DMS153 treated with DMSO at 0.1 percent for 48 hours (cell line): ENCODE measurements around the gene DNAJC3.
"Not testable (repeated sequence)": the region's sequence is repeated elsewhere in the genome, so short reads cannot be mapped to it uniquely, and the experiment has no call there.

Experiments used
- DNase-seq: peaks from one replicate; lab custom pipeline; 2025; ENCODE audit not compliant: unreplicated experiment; lab: John Stamatoyannopoulos, UW

The DNAJC3 gene

DNA sequence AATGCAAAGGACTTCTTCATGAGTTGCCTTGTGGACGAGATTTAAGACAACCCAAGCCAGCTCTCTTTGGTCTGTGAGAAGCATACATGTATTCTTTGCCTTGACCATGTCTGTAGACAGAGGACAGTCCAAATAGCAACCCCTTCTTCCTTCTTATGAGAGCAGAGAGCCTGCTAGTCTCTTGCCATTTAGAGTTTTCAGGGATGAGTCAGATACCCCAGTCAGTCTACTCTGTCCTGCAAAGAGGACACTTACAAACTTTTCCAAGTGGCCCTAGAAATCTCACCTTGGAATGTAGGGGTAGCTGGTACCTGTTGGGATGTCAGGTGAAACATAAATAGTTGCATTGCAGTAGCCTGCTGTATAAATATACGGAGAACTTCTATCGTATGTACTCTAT lies 36.7 kb downstream of the DNAJC3 start:
- no peak for DNase-seq

DNA sequence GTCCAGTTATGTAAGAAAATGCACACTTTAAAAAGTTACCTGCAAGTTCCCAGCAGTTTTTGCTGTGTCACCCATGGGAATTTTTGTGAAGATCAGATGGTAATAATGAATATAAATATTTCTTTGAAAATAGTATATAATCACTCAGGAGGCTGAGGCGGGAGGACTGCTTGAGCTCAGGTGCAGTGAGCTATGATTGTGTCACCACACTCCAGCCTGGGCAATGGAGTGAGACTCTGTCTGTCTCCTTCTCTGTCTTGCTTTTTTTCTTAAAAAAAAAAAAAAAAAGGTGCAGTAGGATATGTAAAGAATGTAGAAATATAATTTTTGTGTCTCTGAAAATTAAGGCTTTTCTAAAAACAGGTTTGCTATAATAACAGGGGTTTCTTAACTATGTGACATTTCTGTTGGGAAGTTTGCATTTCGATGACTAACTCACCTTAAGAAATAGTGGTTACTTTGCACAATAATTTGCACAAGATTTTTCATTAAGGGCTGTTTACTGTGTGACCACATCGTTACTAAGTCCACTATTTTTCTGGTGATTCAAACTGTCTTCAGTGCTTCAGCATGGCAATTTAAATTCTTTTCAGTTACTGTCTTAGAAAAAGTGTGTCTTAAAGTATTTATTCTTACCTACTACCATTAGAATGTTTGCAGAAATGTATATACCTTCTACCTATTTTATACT lies 37.3 kb downstream of the DNAJC3 start:
- no peak for DNase-seq

DNA sequence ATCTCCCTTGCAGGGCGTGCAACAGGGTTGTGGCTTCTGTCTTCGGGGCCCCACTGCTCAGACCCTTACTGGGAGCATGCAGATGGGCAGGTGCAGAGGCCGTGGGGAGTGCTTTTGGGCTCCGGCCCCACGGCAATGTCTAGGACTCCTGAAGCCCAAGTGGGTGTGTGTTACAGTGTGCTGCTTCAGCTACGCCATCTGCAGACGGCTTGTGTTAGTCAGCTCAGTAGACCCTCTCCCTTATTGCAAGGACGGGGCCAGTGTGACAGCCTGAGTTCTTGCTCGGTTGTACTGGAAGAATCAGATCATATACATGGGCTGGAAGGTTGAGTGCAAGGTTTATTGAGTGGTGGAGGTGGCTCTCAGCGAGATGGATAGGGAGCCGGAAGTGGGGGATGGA lies 39.3 kb downstream of the DNAJC3 start:
- DNase-seq, result no peak

DNA sequence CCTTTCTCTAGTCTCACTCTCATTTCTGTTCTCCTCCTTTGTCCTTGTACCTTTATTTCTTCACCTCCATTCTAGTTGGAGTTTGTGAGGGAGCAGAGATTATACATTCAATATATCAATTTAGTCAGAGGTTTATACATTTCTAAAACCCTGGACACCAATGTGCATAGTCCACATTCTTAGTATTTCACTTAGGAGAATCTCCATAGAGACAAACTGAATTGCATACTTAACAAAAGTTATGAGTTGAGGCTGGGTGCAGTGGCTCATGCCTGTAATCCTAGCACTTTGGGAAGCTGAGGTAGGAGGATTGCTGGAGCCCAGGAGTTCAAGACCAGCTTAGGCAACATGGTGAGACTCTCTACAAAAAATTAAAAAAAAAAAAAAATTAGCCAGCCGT lies 45.3 kb downstream of the DNAJC3 start:
- no peak for DNase-seq

DNA sequence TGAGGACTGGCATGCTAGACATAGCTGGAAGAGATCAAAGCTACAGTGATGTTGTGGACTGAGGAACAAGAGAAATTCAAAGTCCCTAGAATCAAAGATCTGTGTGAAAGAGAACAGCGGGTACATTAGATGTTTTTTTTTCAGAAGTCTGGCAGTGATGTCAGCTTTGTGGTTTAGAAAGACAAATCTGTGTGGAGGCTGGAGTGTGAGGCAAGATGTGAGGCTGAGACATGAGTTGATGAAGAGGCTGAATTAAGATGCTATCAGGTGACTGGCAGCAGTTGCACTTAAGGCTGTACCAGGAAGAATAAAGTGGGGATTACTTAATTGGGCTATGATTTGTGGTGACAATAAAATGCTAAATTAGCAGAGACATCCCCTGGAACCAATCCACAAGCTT lies 46.5 kb downstream of the DNAJC3 start:
- DNase-seq, result no peak

DNA sequence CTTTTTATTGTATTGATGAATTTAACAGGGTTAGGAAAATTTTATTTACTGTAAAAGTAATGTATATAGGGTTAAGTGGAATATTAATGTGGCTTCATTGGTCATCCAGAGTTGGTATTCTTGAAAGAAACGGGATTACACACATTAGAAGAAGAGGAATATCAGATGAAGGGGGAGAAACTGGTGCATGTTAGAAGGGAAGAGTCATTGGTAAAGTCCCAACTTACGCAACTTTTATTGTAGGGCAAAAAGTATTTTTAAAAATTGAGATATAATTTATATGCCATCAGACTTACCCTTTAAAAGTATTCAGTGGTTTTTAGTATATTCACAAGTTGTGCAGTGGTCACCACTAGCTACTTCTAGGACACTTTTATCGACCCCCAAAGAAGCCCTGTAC lies 47.3 kb downstream of the DNAJC3 start:
- no peak for DNase-seq

DNA sequence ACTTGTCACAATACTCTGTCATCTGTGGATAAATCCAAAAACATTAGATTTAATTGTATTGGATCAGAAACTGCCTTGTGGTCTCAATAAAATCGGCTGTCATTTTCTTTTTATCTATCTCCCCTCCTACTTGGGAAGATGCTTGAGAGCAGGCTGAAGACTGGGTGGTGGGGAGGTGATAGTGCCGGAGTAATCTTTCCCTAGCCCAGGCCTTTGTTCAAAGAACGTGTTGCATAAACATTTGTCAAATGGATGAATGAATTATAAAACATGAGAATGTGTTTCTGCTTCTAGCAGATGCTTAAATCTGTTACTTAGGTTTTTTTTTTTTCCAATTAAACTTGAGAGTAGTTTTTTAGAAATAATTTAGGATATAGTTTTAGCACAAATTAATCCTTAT lies 49.9 kb downstream of the DNAJC3 start:
- no peak for DNase-seq

DNA sequence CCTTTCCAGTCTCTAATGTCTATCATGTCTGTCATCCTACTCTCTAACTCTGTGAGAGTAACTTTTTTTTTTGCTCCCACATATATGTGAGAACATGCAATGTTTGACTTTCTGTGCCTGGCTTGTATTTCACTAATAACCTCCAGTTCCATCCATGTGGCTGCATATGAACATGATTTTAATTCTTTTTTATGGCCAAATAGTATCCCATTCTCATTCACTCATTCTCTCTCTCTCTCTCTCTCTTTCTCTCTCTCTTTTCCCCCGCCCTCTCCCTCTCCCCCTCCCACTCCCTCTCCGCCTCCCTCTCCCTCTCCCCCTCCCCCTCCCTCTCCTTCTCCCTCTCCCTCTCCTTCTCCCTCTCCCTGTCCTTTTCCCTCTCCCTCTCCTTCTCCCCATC lies 52.0 kb downstream of the DNAJC3 start:
- no peak for DNase-seq

DNA sequence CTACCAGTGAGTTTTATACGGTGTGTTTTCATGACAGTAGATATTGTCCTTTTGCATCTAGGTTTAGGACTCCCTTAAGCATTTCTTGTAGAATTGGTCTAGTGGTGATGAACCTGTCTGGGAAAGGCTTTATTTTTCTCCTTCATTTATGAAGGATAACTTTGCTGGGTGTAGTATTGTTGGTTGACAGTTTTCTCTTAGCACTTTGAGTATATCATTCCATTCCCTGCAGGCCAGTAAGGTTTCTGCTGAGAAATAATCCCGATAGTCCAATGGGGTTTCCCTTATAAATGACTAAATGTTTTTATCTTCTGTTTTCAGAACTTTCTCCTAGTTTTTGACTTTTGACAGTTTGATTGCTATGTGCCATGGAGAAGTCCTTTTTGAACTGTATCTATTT lies 57.2 kb downstream of the DNAJC3 start:
- DNase-seq, result no peak

DNA sequence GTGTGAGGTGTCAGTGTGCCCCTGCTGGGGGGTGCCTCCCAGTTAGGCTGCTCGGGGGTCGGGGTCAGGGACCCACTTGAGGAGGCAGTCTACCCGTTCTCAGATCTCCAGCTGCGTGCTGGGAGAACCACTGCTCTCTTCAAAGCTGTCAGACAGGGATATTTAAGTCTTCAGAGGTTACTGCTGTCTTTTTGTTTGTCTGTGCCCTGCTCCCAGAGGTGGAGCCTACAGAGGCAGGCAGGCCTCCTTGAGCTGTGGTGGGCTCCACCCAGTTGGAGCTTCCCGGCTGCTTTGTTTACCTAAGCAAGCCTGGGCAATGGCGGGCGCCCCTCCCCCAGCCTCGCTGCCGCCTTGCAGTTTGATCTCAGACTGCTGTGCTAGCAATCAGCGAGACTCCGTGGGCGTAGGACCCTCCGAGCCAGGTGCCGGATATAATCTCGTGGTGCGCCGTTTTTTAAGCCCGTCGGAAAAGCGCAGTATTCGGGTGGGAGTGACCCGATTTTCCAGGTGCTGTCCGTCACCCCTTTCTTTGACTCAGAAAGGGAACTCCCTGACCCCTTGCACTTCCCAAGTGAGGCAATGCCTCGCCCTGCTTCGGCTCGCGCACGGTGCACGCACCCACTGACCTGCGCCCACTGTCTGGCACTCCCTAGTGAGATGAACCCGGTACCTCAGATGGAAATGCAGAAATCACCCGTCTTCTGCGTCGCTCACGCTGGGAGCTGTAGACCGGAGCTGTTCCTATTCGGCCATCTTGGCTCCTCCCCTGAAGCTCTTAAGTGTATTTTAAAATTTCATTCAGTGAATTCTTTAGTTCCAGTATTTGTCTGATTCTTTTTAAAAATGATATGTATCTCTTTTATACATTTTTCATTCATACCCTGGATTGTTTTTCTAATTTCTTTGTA lies 63.4 kb downstream of the DNAJC3 start:
- DNase-seq, result not testable (repeated sequence)

DNA sequence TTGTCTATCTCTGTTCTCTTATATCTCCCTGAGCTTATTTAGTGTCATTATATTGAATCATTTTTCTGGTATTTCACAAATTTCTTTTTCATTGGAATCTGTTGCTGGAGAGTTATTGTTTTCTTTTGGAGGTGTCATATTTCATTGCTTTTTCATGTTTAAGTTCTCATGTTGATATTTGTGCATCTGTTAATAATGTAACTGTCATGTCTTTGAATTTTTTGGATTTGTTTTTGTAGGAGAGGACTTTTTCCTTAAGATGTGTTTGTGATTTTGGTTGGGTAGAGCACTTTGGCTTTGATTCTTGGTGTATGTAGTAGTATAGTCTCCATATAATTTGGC lies 64.0 kb downstream of the DNAJC3 start:
- no peak for DNase-seq

DNA sequence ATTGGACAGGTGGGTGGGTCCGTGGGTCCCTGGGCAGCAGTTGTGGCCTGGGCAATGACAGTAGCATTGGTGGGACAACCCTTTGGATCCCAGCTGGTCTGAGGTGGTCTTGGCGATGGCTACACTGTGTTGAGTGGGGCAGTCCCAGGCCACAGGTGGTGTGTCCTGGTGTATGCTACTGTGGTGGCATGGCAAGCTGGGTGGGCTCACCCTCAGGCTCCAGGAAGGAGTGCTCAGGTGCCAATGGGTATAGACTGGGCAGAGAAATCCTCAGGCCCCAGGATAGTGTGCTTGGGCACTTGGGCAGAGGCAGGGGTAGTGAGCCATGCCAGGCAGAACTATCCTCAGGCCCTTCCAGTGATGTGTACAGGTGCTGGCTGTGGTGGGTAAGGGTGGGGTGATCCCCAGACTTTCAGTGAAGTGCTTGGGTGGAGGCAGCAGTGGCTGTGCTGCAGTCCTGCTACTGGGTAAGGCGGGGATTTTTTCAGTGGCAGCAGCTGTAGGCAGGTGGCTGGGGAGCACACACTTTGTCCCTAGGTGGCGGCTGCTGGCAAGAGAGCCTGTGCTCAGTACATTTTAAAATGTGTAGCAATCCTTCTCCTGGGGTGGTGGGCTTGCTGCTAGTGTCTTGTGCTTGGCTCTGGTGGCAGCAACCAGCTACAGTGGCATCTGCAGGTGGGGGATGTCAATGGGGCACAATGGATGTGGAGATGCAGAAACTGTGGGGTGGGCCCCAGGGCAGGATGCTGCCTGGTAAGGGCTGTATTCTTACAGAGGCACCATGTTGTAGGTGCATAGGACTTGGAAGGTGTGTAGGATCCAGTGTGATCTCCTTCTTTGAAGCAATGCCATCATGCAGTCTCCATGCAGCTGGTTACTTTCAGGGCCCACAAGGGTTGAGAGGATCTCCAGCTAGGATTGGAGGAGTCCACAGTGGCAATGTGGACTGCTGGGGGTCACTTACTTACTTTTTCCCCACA lies 64.9 kb downstream of the DNAJC3 start:
- no peak for DNase-seq

DNA sequence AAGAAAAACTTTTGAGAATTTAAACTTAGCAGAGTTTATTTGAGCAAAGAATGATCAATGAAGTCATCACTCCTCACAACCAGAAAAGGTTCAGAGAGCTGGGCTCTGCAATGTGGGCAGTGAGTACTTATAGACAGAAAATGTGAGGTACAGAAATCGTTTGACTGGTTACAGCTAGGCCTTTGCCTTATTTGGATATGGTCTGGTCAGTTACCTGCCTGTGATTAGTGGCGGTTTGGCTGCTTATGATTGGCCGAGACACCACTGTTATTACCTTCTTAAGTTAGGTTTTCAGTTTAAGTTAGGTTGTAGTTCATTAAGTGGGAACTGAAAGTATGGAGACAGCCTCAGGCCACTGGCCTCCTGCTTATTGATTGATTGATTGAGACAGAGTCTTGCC lies 66.3 kb downstream of the DNAJC3 start:
- DNase-seq, result no peak

DNA sequence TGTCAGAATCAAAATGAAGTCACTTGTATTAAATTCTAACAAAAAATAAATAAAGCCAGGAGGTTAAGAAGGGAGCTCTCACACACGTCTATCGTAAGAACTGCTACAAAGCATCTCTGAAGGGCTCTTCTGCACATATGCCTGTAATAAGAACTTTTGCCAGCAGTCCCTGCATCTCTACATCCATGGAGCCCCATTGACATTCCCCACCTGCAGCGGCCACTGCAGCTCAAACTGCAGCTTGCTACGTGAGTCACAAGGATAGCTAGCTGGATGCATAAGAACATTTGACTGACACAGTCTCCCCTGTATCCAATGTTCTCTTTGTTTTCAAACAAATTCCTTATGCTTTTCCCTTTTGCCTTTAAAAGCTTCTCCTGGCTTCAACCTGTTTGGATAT lies 68.3 kb downstream of the DNAJC3 start:
- no peak for DNase-seq

DNA sequence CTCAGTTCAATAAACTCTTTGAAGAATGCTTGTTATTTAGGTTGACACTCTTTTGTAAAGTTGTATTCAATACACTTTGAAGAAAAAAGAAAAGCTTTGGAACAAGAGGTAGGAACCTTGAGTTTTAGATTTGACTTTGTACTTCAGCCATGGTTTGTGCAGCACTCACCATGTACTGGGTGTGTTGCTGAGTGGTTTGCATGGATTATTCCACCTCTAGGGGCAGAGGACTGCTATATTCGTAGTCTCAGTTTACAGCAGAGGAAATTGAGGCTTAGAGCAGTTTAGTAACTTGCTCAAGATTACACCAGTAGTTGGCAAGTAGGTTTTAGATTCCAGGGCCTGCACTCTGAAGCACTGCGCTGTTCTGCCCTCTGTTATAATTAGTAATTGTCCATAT lies 68.8 kb downstream of the DNAJC3 start:
- no peak for DNase-seq

DNA sequence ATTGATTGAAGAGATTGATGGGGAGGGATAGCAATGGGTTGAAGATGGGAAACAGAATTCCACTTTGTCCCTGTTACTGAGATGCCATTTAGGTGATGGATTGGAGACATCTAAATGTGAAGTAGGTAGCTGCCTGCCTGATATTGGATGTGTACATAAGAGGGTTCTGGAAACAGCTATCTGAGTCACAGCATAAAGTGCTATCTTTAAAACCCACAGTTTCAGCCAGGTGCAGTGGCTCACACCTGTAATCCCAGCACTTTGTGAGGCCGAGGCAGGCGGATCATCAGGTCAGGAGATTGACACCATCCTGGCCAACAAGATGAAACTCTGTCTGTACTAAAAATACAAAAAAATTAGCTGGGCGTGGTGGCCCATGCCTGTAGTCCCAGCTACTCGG lies 72.6 kb downstream of the DNAJC3 start:
- DNase-seq, result no peak

DNA sequence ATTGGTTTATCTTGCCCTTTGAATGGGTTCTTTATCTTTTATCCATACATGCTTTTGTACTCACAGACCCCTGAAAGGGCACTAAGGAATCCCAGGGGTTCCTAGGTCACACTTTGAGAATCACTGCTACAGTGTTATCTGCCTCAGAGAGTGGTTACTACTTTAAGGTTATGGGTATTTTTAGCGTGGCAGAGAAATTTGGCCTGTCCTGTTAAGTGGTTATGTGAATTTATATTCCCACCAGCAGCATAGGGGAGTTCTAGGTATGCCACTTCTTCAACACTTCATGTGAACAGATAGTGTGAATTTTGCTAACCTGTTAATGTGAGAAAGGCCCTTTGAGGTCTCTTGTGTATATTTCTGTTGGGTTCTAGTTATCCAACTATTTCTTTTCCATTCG lies 75.7 kb downstream of the DNAJC3 start:
- DNase-seq, result no peak

DNA sequence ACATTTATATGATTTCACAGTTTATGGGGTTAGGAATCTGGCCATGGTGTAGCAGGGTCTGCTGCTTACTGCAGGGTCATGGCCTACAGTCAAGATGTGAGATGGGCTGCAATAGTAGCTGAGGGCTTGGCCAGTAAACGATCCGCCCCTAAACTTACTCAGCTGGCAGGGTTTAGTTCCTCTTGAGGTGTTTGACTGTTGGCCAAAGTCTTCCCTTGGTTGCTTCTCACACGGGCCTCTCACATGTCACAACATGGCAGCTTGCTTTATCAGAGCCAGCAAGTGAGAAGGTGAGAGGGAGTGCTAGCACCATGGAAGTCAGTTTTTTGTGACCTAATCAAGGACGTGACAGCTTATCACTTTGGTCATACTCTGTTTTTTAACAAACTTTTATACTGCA lies 77.1 kb downstream of the DNAJC3 start:
- no peak for DNase-seq

DNA sequence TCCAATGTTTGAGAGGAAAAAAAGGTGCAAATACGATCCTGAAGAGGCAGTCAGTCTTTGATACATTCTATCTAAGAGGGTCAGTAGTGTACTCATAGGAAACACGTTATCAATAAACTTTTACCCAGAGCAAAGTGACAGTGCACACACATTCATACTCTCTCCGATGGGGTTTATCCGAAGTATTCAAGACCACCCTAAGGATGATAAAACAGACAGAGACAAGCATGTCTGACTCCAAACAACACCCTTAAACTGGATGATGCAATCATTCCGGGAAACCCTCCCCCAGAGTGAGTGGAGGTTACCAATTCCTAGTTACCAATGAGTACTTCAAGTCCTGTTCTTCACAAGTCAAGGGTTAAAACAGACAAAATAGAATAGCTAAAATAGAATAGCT lies 79.1 kb downstream of the DNAJC3 start:
- no peak for DNase-seq

DNA sequence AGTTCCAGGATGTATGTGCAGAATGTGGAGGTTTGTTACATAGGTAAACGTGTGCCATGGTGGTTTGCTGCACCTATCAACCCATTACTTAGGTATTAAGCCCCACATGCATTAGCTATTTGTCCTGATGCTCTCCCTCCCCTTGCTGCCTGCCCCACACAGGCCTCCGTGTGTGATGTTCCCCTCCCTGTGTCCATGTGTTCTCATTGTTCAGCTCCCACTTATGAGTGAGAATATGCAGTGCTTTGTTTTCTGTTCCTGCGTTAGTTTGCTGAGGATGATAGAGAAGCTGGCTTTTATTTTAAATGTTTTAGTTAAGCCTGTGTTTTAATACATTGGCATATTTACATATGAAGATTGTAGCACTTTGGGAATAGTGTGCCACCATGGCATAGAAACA lies 85.7 kb downstream of the DNAJC3 start:
- not testable (repeated sequence) for DNase-seq

DNA sequence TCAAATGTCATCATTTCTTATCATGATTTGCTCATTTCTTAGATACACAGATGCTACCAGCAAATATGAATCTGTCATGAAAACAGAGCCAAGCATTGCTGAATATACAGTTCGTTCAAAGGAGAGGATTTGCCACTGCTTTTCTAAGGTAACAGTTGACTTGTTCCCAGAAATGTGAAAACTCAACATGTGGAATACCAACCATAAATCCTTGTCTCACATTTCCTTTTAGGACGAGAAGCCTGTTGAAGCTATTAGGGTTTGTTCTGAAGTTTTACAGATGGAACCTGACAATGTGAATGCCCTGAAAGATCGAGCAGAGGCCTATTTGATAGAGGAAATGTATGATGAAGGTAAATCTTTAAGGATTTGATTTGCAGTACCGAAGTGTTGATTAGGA lies 86.7 kb downstream of the DNAJC3 start:
- no peak for DNase-seq

DNA sequence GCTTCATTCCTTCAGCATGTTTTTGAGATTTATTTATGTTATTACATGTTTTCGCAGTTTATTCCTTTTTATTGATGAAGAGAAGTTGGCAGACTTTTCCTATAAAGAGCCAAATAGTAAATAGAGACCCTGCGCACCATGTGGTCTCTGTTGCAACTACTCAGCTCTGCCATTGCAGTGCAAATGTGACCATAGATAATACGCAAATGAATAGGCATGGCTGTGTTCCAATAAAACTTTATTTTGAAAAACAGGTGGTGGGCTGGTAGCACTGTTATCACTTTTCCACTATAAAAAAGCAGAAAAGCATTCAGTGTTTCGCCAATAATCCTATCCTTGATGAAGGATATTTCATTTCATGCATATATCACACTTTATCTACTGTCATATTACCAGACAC lies 95.0 kb downstream of the DNAJC3 start:
- DNase-seq, result no peak
